HG02588 (cell line): ENCODE data around the gene RBFOX2.

Experiments
- ATAC-seq: cut with Tn5 transposase; IDR thresholded peaks from one replicate; pipeline ENCODE4 v1.9.1; 2021; ENCODE audit warnings: mild to moderate bottlenecking, moderate library complexity; ENCODE audit not compliant: unreplicated experiment

Gene RBFOX2

DNA sequence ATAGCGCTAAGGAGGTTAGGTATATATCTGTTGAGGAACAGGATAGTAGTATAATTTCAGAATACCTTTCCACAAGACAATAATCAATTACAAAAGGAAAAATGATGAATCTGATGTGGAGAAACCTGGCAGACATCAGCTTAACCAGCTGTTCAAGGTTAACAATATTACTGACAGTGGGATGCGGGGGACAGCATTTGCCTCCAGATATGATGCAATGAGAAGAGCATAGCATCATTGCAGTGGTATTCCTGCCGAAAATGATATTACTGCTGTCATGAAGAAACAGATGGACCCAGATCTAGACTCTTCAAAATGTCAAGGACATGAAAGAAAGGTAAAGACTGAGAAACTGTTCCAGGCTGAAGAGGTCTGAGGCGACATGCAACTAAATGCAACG is 49.7 kb downstream of the RBFOX2 start:
- ATAC-seq = no peak

DNA sequence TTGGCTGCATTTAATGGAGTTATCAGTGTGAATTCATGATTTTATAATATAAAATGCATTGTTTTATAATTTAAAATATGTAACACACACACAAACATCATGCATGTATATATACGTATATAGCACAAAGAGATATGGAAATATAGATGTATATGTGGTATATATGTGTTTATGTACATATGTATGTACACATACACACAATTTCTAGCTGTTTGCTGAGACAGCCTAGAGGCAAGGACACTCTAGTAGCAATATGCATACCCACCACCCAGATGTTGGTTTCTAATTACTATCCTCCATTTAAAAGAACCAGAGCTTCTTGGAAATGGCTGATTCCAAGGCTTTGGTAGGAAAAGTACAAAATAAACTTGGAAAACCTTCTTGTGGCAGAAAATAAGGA is 50.4 kb downstream of the RBFOX2 start:
- ATAC-seq = no peak

DNA sequence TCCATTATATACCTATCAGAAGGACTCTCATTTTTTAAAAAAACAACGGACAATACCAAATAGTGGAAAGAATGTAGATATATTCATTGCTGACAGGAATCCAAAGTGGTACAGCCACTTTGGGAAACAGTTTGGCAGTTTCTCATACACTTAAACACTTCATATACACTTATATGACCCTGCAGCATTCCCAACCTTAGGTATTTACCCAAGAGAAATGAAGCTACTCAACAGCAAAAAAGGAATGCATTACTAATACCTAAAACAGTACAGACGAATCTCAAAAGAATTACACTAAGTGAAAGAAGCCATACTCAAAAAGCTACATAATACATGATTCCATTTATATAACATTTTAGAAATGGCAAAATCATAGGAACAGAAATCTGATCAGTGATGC is 51.5 kb downstream of the RBFOX2 start:
- no peak for ATAC-seq

DNA sequence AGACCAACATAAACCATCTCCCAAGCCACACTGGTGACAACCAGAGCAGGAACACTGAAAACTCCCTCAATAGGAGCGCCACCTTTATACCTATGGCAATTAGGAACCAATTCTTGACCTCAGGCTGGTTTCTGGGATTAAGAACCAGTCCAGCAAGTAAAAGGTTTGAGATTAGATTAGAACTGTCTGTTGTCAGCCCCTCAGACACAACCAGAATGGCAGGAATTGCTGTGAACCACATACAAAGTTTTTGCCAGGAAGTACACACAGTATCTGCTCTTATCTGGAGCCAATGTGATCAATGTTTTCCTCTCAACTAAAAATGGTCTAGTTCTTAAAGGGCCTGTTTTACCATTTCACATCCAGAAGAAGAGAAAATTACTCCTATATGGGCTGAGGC is 55.2 kb downstream of the RBFOX2 start:
- no peak for ATAC-seq

DNA sequence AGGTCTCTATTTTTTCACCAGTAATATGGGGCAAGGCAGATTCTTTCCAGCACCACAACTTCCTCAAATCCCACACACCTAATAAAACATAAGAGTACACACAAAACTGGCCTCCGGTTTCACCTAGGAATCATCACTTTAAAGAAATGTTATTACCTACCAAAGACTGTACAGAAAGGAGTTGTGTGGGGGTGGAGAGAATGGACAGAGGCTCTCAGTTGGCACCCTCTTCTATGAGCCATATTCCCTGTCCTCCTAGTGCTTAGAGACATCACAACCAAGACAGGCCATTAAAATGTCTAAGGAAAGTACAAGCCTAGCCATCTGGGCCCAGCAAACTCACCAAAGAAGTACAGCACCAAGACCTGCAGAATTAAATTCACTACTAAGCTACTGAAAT is 56.1 kb downstream of the RBFOX2 start:
- no peak for ATAC-seq

DNA sequence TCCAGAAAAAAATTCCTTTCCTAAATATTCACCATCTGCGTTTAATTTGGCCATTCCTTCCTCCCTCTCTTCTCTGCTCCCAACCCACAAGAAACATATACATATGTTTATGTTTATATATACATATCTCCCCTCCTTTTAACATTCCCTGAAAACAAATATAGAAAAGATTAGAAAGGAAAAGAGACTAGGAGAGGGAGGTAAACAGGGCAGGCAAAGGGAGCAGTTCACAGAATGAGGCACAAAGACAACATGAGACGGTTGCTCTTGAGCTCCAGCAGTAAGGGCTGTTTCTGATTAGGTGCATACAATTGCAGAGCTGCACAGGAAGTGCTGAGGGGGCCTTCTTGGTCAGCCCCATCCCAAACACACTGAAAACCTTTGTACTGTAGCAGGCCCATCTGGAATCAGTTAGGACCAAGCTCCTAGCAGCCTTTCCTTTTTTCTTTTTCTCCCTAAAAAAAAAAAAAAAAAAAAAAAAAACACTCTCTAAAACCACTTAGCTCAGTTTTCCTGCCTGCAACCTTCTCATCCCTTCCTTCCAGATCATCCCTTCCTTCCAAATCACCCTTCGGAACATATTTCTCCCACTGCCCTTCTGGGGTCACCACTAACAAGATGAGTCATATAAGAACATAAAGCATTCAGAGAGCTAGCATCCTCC is 57.0 kb downstream of the RBFOX2 start:
- no peak for ATAC-seq

DNA sequence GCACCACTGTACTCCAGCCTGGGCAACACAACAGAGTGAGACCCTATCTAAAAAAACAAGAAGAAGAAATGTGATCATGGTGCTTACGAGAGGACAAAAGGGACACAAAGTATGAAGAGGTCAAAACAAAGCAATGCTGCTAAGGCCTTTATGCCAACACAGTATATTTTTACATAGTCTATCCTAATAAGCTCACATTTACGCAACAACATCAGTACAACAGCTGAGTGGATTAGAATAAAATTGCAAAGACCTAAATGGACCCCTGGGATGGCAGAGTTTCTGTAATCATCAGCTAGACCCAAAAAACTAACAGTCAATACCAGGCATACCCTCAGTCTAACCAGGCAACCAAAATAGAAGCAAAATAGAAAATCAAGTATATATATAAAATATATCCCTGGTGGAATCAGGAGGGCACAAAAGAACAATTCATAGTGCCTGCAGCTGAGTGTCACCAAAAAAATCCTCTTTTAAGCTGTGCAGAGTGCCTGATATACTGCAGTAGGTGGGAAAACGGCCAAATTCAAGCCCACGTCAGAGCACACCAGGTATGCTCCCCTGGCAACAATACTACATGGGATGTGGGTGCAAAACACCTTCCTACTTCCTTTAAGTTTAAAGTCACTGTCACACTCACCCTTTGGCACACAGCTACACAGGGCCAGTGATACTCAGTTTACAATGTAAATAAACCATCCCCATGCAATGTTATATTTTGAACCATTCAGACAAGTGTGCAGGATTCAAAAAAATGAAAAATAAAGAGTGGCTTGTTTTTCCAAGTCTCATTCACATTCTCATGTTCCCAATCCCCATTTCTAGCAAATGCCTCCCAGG is 57.8 kb downstream of the RBFOX2 start:
- ATAC-seq = no peak

DNA sequence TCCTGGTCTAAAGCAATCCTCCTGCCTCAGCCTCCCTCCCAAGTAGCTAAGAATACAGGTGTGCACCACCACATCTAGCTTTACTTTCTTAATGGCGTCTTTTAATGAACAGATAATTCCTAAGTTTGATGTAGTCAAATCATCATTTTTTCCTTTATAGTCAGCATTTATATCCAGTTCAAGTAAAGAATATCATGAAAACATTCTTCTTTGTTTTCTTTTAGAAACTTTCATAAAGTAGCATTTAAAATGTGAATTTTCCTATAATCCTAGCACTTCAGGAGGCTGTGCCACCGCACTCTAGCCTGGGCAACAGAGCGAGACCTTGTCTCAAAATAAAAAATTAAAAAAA is 61.6 kb downstream of the RBFOX2 start:
- no peak for ATAC-seq

DNA sequence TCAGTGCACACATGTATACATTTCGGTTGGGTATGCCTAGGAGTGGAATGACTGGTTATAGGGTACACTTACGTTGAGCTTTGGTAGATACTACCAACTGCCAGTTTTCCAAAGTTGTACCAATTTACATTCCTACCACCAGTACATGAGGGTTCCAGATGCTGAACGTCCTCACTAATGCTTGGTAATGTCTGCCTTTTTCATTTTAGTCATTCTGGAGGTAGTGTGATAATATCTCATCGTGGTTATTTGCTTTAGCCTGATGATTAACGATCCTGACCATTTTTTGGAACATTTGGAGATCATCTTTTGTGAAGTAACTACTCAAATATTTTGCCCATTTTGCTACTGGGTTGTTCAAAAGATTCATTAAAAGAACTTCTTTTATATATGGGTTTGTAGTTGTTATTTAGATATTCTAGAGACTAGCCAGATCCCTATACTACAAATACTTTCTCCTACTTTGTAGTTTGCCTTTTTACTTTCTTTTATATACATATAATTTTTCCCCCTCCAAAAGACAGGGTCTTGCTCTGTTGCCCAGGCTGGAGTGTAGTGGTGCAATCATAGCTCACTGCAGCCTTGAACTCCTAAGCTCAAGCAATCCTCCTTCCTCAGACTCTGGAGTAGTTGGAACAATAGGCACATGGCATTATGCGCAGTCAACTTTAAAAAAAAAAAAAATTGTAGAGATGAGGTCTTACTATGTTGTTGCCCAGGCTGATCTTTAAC is 62.1 kb downstream of the RBFOX2 start:
- no peak for ATAC-seq

DNA sequence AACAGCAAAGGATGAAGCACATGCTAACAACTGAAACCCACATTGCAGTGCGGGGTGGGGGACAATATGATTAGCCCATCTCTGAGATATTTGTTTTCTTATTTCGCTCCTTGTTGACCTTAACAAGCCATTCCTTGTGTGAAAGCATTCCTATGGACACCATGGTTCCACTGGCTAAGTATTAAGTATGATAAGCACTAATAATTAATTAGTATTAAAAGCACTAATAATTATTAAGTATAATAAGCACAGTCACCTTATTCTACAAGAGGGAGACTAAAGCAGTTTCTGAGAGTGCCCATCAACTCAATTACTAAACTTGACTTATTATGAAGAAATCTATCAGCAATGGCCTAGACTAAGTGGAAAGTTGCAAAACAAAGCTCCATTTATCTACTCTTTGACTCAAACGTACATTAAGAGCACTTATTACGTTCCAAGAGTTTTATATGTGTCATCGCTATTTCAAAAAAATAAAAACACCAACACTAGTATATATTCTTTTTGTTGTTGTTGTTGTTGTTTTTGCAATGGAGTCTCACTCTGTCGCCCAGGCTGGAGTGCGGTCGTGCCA is 65.3 kb downstream of the RBFOX2 start:
- no peak for ATAC-seq

DNA sequence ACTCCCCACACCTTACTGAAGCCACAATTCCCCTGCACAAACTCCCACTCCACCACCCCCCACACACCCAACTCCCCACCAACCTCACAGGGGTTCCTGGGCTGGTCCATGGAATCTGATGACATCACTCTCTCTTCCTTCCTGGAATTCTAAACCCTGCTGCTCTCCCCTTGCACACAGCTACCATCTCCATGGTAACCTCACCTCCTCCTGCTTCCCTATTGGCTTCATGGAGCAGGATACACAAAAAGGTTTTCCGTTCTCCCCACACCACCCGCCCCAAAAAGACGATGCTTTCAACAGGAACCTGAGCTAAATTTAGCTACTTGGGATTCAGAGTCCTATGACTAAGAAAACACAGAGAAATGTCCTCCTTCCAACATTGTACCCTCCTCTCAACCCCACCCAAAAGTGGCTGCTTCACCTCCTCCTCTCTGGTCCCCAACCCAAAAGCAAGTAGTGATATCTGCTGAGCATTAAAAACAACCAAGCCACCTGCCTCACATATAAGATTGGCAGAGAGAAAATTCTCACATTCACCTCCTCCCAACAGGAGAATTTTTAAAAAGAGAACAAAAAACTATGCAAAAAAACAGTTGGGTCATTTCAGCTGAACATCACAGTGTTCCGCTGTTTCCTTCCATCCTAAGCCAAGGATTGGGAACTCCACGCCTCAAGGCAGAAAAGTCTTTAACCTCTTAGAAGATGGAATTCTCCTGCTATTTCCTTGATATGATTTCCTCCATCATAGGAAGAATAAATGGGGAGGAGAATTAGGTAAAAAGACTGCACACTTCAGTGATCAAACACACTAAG is 66.9 kb downstream of the RBFOX2 start:
- ATAC-seq = no peak

DNA sequence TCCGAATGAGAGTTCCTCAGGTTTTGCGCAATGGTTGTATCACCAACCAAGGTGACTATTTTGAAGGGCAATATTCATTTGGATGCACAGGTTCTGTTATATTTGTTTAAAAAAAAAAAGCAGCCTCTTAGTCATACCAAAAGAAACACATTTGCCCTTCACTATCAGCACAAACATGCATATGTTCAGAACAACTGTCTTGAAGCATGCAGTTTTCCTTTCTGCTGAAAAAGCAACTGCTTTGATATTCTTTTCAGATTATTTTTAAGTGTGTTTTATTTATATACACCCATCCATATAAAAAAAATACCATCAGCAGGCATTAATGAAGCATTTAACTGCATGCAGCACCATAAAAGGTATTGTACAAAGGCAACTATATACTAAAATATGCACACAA is 67.8 kb downstream of the RBFOX2 start:
- ATAC-seq = no peak

DNA sequence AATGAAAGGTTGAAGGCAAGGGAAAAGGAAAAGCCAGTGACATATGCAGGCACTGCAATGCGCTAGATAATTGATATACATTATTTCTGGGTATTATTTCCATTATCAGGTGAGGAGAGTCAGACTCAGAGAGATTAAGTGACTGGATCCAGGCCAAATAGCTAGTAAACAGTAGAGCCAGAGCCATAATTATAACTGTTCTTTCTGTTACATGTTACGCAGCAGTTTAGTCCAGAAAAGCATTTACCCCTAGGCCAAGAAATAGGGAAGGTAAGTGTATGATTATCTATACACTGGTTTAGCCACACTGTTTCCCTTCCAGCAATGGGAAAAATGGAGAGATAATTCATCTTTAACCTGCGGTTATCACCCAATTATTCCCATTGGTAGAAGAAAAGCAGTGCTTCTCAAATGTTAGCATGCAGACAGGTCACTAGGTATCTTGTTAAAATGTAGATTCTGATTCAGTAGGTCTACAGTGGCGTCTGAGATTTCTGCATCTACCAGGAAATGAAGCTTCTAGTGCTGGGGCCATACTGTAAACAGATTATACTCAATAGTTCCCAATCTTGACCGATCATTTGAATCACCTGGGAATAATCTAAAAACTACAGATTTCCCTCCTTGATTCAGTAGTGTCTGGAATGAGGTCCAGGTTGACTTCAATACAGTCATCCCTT is 69.4 kb downstream of the RBFOX2 start:
- no peak for ATAC-seq

DNA sequence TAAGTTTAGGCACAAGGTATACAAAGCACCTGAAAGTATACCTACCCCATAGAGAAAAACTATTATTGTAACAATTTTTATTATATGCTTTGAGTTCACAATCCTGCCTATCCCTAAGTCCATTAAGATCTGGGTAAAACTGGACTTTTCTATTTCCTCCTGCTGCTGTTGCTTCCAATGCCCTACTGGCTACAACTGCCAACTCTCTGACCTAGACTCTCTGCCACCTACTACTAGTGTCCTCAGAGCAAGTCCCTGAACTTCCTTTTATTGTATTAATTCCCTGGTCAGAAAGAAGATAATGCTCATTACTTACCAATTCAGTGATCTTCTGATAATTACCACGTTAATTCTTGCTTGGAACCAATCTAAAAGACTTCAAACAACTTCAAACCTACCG is 70.3 kb downstream of the RBFOX2 start:
- no peak for ATAC-seq

DNA sequence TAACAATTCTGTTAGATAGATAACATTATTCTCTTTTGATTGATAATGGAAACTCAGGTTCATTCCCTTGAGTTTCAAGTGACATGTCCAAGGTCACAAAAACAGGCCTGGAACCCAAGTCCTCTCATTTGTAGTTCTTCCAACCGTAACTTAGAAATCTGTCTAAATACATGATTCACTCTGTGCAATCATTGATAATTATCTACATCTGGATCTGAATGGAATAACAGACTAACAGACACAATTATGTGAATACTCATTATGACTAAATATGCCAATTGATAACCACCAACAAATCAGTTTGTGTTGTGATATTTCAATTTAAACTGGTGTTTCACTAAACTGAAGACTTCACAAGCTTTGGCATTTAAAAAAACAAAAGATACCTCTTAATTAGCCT is 71.0 kb downstream of the RBFOX2 start:
- ATAC-seq = no peak

DNA sequence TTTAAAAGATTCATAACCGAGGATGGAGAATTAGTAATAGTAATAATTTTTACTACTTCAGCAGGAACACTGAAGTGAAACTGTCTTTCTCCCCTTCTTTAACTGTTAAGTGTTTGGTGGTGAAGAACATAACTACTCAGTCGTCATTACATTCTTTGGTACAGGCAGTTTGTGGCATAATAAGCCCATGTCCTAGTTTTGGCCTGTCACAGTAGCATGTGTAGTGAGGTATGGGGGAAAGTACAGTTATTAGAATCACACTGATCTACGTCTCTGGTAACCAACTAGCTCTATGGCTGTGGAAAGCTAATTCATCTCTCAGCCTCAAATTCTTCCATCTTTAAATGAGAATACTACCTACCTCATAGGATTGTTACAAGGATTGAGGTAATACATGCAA is 71.8 kb downstream of the RBFOX2 start:
- no peak for ATAC-seq

DNA sequence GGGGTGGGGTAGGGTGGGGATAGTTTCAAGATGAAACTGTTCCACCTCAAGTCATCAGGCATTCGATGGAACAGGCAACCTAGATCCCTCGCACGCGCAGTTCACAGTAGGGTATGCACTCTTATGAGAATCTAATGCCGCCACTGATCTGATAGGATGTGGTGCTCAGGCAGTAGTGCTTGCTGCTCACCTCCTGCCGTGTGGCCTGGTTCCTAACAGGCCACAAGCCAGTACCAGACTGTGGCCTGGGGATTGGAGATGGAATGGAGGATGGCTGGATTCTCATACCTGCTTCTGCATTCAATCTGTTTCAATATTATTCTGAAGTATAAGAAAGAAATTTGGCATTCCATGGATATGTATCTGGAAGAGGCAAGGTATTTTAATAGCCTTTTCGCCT is 73.1 kb downstream of the RBFOX2 start:
- no peak for ATAC-seq

DNA sequence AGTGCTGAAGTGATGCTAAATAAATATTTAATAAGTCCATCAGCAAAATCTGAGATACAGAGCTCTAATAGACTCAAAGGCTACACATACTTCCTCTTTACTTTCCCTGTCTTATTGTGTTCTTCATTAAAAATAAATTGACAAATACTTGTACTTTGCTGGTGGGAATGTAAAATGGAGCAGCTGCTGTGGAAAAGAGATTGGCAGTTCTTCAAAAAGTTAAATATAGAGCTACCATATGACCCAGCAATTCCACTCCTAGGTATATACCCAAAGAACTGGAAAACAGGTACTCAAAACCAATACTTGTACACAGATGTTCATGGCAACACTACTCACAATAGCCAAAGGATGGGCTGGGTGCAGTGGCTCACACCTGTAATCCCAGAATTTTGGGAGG is 76.0 kb downstream of the RBFOX2 start:
- no peak for ATAC-seq

DNA sequence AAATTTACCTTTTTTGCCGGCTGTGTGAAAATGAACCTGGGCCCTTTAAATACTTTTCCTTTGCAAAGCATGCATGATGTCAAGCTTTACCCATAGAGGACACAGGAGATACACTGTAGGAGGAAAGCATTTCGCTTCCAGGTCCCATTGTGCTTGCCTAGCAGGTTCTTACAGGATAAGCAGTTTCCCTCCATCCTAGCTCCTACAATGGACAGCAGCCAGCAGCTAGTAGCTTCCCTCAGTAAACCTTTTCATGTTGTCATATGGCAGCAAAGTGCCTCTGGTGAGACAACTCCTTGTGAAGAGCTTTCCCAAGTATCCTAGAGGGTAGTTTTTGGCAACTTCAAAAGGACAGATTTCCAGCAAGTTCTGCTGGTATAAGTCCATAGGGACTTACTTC is 78.4 kb downstream of the RBFOX2 start:
- ATAC-seq = no peak

DNA sequence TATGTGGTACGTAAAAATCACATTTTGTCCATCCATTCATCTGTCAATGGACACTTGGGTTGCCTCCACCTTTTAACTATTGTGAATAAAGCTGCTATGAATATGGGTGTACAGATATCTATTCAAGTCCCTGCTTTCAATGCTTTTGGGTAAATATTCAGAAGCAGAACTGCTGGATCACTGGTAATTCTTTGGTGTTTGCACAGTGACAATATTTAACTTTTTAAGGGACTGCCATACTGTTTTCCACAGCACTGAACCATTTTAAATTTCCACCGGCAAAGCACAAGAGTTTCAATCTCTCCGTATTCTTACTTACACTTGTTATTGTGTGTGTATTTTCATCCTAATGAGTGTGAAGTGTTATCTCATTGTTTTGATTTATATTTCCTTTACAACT is 79.4 kb downstream of the RBFOX2 start:
- no peak for ATAC-seq
